Effector memory CD4-positive, alpha-beta T cell (primary cell): ENCODE data around the gene EID2B.

Experiments
- DNase-seq, 3 donors: peaks; one replicate each; pipeline ENCODE4 v3.0.0-alpha.2; 2020
- H3K27ac ChIP-seq: 2 replicates; pipeline ENCODE4 v1.7.0; 2013; ENCODE audit warnings: mild to moderate bottlenecking, low read length, moderate library complexity; ENCODE audit not compliant: insufficient read depth, poor library complexity, severe bottlenecking
- H3K27me3 ChIP-seq: replicated peaks from 2 replicates; pipeline ENCODE4 v1.7.0; 2013; ENCODE audit warnings: mild to moderate bottlenecking, low read length; ENCODE audit not compliant: insufficient read depth, control insufficient read depth, poor library complexity, severe bottlenecking
- H3K36me3 ChIP-seq: 2 replicates; pipeline ENCODE4 v1.7.0; 2013; ENCODE audit warnings: mild to moderate bottlenecking, low read length, moderate library complexity; ENCODE audit not compliant: control insufficient read depth, insufficient read depth
- H3K4me1 ChIP-seq: 2 replicates; pipeline ENCODE4 v1.7.0; 2013; ENCODE audit warnings: low read length, mild to moderate bottlenecking; ENCODE audit not compliant: control insufficient read depth, insufficient read depth, poor library complexity, severe bottlenecking
- H3K4me3 ChIP-seq: 2 replicates; pipeline ENCODE4 v1.7.0; 2013; ENCODE audit warnings: low read length, low read depth, mild to moderate bottlenecking; ENCODE audit not compliant: insufficient read depth, poor library complexity, severe bottlenecking
- H3K9me3 ChIP-seq: 2 replicates; pipeline ENCODE4 v1.7.0; 2013; ENCODE audit warnings: mild to moderate bottlenecking, low read length, moderate library complexity; ENCODE audit not compliant: control insufficient read depth
- total RNA-seq, 3 donors: gene quantifications; one replicate each; lab custom pipeline; 2026; lab: John Stamatoyannopoulos, UW

EID2B gene
- total RNA-seq: 4.0 to 5.2 (median 4.8) reads per million in 3 donors

- H3K27ac ChIP-seq: peak within 1 kb of the TSS; percentile 75
- peak within 1 kb of the TSS; percentile 84 for H3K4me3 ChIP-seq
- no peaks in the 10 kb centered on the region for H3K27me3 ChIP-seq
- peaks cover 4% of the 10 kb centered on the region for H3K4me1 ChIP-seq
- DNase-seq: peak; percentile 85 to 95 (median 94)
- H3K36me3 ChIP-seq: no peaks in the 10 kb centered on the region
- H3K9me3 ChIP-seq: no peaks in the 10 kb centered on the region
These were observed at the start of gene EID2B for GRCh38 chr19:39532233-39533002. Gene EID2B (minus strand): TSS chr19:39532852. CDS start chr19:39532802, 50 bp downstream.

- Histone ChIP-seq H3K36me3 (no peaks in the 10 kb centered on the region), H3K27me3 (no peaks in the 10 kb centered on the region), H3K9me3 (no peaks in the 10 kb centered on the region), H3K4me3 (no peak overlapping the region), H3K4me1 (no peaks in the 10 kb centered on the region), H3K27ac (no peak overlapping the region)
- no peak for DNase-seq
These were observed 49.8 kb upstream of the EID2B start for GRCh38 chr19:39582442-39582841.

DNA sequence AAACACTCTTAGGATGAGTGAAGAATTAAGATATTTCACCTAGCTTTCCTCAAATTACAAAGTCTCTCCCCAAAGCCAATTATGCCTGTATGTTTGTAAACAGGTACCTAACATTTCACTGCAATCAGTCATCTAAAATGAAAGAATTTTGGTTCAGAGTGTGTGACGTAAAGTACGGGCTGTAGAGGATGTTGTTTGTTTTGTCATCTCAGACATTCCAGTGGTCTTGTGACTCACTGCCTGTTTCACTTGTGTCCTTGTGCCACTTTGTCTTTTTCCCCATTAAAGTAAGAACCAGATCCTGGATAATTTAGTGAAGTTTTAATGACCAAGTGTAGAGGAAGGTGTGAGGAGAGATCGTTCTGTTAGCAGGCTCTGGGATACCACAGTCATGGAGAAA is 36.0 kb upstream of the EID2B start:
- H3K9me3 ChIP-seq: no peaks in the 10 kb centered on the region
- H3K4me3 ChIP-seq: no peak overlapping the region
- H3K27ac ChIP-seq: no peak overlapping the region
- H3K27me3 ChIP-seq: no peaks in the 10 kb centered on the region
- H3K36me3 ChIP-seq: no peaks in the 10 kb centered on the region
- no peak for DNase-seq
- no peaks in the 10 kb centered on the region for H3K4me1 ChIP-seq

GRCh38 chr19:39566064-39566463 is 33.4 kb upstream of the EID2B start:
- Histone ChIP-seq H3K9me3 (no peaks in the 10 kb centered on the region), H3K27me3 (no peaks in the 10 kb centered on the region), H3K4me1 (no peaks in the 10 kb centered on the region), H3K27ac (no peak overlapping the region), H3K36me3 (no peaks in the 10 kb centered on the region), H3K4me3 (no peak overlapping the region)
- DNase-seq: no peak

DNA sequence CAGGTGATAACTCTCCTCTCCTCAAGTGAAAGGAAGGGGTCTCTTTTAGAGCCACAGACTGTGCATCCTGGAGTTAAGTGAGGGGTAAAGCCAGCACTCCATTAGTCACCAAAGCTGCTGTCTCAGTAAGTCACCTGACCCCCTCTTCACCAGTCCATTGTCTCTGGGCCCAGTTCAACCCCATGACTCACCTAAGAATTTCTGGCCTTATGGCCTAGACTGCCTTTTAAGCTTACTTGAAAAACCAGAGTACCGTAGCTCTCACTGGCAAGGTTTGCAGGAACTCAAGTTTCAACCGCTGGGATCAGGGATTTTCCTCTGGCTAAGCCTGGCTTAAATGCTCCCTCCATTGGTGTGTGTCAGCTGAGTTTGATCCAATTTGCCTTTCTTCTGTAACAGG is 30.8 kb upstream of the EID2B start:
- DNase-seq: no peak
- Histone ChIP-seq H3K27ac (no peak overlapping the region), H3K27me3 (no peaks in the 10 kb centered on the region), H3K4me1 (peaks cover 7% of the 10 kb centered on the region), H3K9me3 (no peaks in the 10 kb centered on the region), H3K4me3 (no peak overlapping the region), H3K36me3 (no peaks in the 10 kb centered on the region)

DNA sequence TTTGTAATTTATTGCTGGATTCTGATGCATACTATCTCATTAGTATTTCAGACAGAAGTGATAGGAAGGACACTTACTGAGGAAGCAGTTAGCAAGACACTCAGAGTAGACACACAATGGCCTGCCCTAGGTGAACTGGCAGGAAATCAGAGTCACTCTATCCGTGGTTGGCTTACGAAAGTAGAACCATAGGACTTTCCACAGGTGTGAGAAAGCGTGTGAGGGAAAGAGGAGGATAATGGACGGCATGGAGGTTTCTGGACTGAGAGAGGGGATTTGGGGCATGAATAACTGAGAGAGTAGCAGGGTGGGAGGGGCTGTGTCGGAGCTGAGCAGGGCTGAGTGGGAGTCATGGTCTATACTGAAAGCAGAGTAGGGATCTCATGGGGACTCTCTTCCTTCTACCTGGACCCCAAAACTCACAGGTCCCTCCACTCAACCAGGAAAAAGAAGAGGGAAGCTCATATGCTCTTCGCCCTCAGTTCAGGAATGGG is 26.0 kb upstream of the EID2B start:
- DNase-seq: no peak
- H3K36me3 ChIP-seq: no peaks in the 10 kb centered on the region
- peaks cover 12% of the 10 kb centered on the region for H3K4me1 ChIP-seq
- H3K27me3 ChIP-seq: no peaks in the 10 kb centered on the region
- no peaks in the 10 kb centered on the region for H3K9me3 ChIP-seq
- peak overlapping the region; percentile 27 for H3K4me3 ChIP-seq
- H3K27ac ChIP-seq: peak overlapping the region; percentile 49

- H3K4me1 ChIP-seq: peaks cover 12% of the 10 kb centered on the region
- H3K9me3 ChIP-seq: no peaks in the 10 kb centered on the region
- H3K36me3 ChIP-seq: no peaks in the 10 kb centered on the region
- peak overlapping the region; percentile 49 for H3K27ac ChIP-seq
- no peak for DNase-seq
- peak overlapping the region; percentile 27 for H3K4me3 ChIP-seq
- H3K27me3 ChIP-seq: no peaks in the 10 kb centered on the region
These were observed 25.4 kb upstream of the EID2B start for GRCh38 chr19:39557811-39558623.

- Histone ChIP-seq H3K4me1 (peaks cover 12% of the 10 kb centered on the region), H3K9me3 (no peaks in the 10 kb centered on the region), H3K27me3 (no peaks in the 10 kb centered on the region), H3K36me3 (no peaks in the 10 kb centered on the region), H3K27ac (no peak overlapping the region), H3K4me3 (no peak overlapping the region)
- no peak for DNase-seq
These were observed 23.2 kb upstream of the EID2B start for GRCh38 chr19:39555883-39556282.

DNA sequence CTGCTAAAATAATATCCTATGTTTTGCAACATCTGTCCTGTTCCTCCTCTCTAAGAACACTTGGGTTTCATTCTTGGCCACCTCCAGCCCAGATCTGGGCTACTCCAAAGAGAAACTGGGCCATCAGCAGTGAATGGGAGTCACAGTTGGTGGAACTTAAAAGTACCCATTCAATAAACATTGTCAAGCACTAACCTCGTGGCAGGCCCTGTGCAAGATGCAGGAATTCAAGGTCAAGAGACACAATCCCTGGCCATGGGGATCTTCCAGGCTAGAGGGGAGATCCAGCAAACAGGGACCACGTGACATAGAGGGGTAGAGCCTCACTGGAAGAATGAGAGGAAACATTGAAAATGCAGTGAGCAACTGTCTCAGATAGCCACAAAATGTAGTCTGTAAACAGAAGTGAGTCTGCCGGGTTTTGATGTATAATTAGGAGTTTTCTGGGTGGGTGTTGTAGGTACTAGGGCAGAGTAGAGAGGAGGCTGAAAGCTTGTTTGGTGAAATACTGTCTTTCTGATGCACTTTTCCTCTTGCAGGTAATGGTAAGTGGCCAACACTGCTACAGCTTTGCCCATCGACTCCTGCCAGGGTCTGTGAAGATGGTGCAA is 22.2 kb upstream of the EID2B start:
- H3K4me1 ChIP-seq: peaks cover 12% of the 10 kb centered on the region
- no peaks in the 10 kb centered on the region for H3K9me3 ChIP-seq
- no peaks in the 10 kb centered on the region for H3K27me3 ChIP-seq
- H3K36me3 ChIP-seq: no peaks in the 10 kb centered on the region
- no peak overlapping the region for H3K27ac ChIP-seq
- no peak overlapping the region for H3K4me3 ChIP-seq
- DNase-seq: no peak
